Right lobe of liver (tissue), 6 donors: ENCODE measurements around the gene NPTX1. TPM values are rescaled to one million over a fixed set of nuclear protein-coding genes. Genes with fewer than 3 reads are reported as not detected.

Source experiments
- ATAC-seq, 4 donors: fragments of 200-7000 bp; cut with Tn5 transposase; one replicate each; pipeline ENCODE4 v1.9.1; 2020; ENCODE audit warnings: mild to moderate bottlenecking in 4 of 4, moderate library complexity in 4 of 4
- DNase-seq, 3 donors: peaks; one replicate each; pipeline ENCODE4 v3.0.0-alpha.2; 2020
- H3K27ac ChIP-seq, 3 donors: fragments of 200-600 bp; one replicate each; pipeline ENCODE4 v1.8.0; 2022
- H3K27me3 ChIP-seq, 2 donors: fragments of 200-600 bp; one replicate each; pipeline ENCODE4 v1.8.0; 2022
- H3K36me3 ChIP-seq, 4 donors: fragments of 200-600 bp; sonication (generic) in 1 of 4; one replicate each; pipeline versions ENCODE4 v1.5.1 to v1.8.0; 2017 to 2022; ENCODE audit warnings: control low read depth in 1 of 4
- H3K4me1 ChIP-seq, 4 donors: fragments of 200-600 bp; sonication (generic) in 1 of 4; one replicate each; pipeline versions ENCODE4 v1.5.1 to v1.8.0; 2017 to 2022; ENCODE audit warnings: control low read depth in 1 of 4
- H3K4me3 ChIP-seq, 3 donors: fragments of 200-600 bp; one replicate each; pipeline ENCODE4 v1.8.0; 2022
- H3K9me3 ChIP-seq, 4 donors: fragments of 200-600 bp; sonication (generic) in 1 of 4; one replicate each; pipeline versions ENCODE4 v1.5.1 to v1.8.0; 2017 to 2022; ENCODE audit warnings: control low read depth in 1 of 4
- CTCF ChIP-seq, 4 donors: fragments of 200-600 bp in 3 of 4; fragments of 450-650 bp in 1 of 4; IDR thresholded peaks; one replicate each; pipeline versions ENCODE4 v1.5.1 to v1.8.0; 2016 to 2022; ENCODE audit warnings: antibody characterized with exemption in 4 of 4, mild to moderate bottlenecking in 2 of 4
- POLR2A ChIP-seq: fragments of 450-650 bp; IDR thresholded peaks from one replicate; pipeline ENCODE4 v1.6.1; 2017; ENCODE audit warnings: antibody characterized with exemption, mild to moderate bottlenecking
- WGBS: methylation state at CpG from one replicate; pipeline ENCODE4 v1.1.6; 2018; ENCODE audit warnings: low coverage, low lambda C conversion rate; ENCODE audit not compliant: insufficient coverage; ENCODE audit errors: missing lambda C conversion rate; 5-methylcytosine and 5-hydroxymethylcytosine counted together
- intact Hi-C, 2 donors: fragments of 100-400 bp; cut with DNase I; formaldehyde crosslinking; loops; one replicate each; pipeline versions ENCODE4 v1.11.2 to v1.14.1; 2022
- total RNA-seq, 6 experiments: library from RNA; depleted of rRNA in 2 of 6; stranded (reverse); fragments of >200 nt in 2 of 6; fragmentation: NEBNext Ultra II Directional in 3 of 6; extraction: Animal tissue kit (Norgen Biotek cat#: 25700) in 3 of 6; gene quantifications; one replicate each; pipeline versions ENCODE4 v1.1.0 to v1.2.4, GENCODE V29; 2016 to 2023
- donor health status: DM: no; HTN: yes; CAD: no.
- donor health status: DM: no; HTN: no; CAD: no.
- donor health status: DM: no; HTN: no; CAD: no.
- donor health status: DM: no; HTN: yes; CAD: no.
- donor health status: DM: no; HTN: yes; CAD: no.

The NPTX1 gene
- total RNA-seq, 6 experiments from 2014 or later = 0.06 TPM; not detected in 5

- no peak overlapping the region for H3K27ac ChIP-seq
- no peak overlapping the region for H3K4me3 ChIP-seq
- TF ChIP-seq POLR2A (no peak), CTCF (IDR thresholded peaks at IDR 0.05) (no peak)
- H3K9me3 ChIP-seq = no peaks in the 10 kb centered on the region
- H3K36me3 ChIP-seq = no peaks in the 10 kb centered on the region
- 67% methylated on average over 4 of the region's 8 CpGs for WGBS
- peaks cover 0 to 6% (median 2%) of the 10 kb centered on the region in 4 donors for H3K4me1 ChIP-seq
- intact Hi-C loops = no loop called here
- DNase-seq = no peak
- ATAC-seq = no peak
- no peaks in the 10 kb centered on the region for H3K27me3 ChIP-seq
Measured at GRCh38 chr17:80458016-80458415, 18.4 kb downstream of the NPTX1 start.

- intact Hi-C loops = no loop called here
- WGBS = 59% methylated on average over 14 of the region's 15 CpGs
- no peak for DNase-seq
- Histone ChIP-seq H3K4me3 (no peak overlapping the region), H3K27ac (no peak overlapping the region), H3K9me3 (no peaks in the 10 kb centered on the region), H3K36me3 (no peaks in the 10 kb centered on the region), H3K4me1 (peaks cover 0 to 6% (median 2%) of the 10 kb centered on the region in 4 donors), H3K27me3 (no peaks in the 10 kb centered on the region)
- no peak for ATAC-seq
- TF ChIP-seq CTCF (IDR thresholded peaks at IDR 0.05) (no peak), POLR2A (no peak)
Measured at GRCh38 chr17:80457236-80457856, 19.1 kb downstream of the NPTX1 start.

- no peaks in the 10 kb centered on the region for H3K9me3 ChIP-seq
- H3K27ac ChIP-seq = no peak overlapping the region
- ATAC-seq (no peak), DNase-seq (no peak)
- intact Hi-C loops = no loop called here
- H3K4me1 ChIP-seq = peaks cover 0 to 6% (median 2%) of the 10 kb centered on the region in 4 donors
- 60% methylated on average over 10 of the region's 21 CpGs for WGBS
- no peaks in the 10 kb centered on the region for H3K36me3 ChIP-seq
- H3K27me3 ChIP-seq = no peaks in the 10 kb centered on the region
- no peak overlapping the region for H3K4me3 ChIP-seq
- TF ChIP-seq POLR2A (no peak), CTCF (IDR thresholded peaks at IDR 0.05) (no peak)
Measured at GRCh38 chr17:80456465-80457235, 19.8 kb downstream of the NPTX1 start.

GRCh38 chr17:80455784-80456183 is 20.6 kb downstream of the NPTX1 start:
- no peak for TF ChIP-seq POLR2A
- no peak for TF ChIP-seq CTCF (IDR thresholded peaks at IDR 0.05)
- H3K9me3 ChIP-seq = no peaks in the 10 kb centered on the region
- H3K4me3 ChIP-seq = peak overlapping the region; percentile 91 to 98 (median 96)
- intact Hi-C loops = no loop called here
- H3K27me3 ChIP-seq = no peaks in the 10 kb centered on the region
- H3K27ac ChIP-seq = peak overlapping the region in 1 of 3 donors; percentile 90
- ATAC-seq (no peak), DNase-seq (no peak)
- no peaks in the 10 kb centered on the region for H3K36me3 ChIP-seq
- peaks cover 0 to 6% (median 2%) of the 10 kb centered on the region in 4 donors for H3K4me1 ChIP-seq
- 86% methylated on average over 3 of the region's 4 CpGs for WGBS
